ENCODE measurements around the gene RTL1.

Gene RTL1
- 0 reads per million in 3 donors for total RNA-seq

- Histone ChIP-seq H3K27ac (ENCODE audit: insufficient read depth, low read length, poor library complexity, severe bottlenecking) (no peak within 1 kb of the TSS), H3K36me3 (ENCODE audit: control insufficient read depth, insufficient read depth, low read length) (no peaks in the 10 kb centered on the region), H3K4me1 (ENCODE audit: control insufficient read depth, insufficient read depth, low read length, poor library complexity, severe bottlenecking) (no peaks in the 10 kb centered on the region), H3K4me3 (ENCODE audit: insufficient read depth, low read depth, low read length, poor library complexity, severe bottlenecking) (no peak within 1 kb of the TSS), H3K9me3 (ENCODE audit: control insufficient read depth, low read length) (no peaks in the 10 kb centered on the region), H3K27me3 (replicated peaks; ENCODE audit: control insufficient read depth, insufficient read depth, low read length, poor library complexity, severe bottlenecking) (peaks cover 5% of the 10 kb centered on the region)
- no peak for DNase-seq
Measured at GRCh38 chr14:100903672-100904185, at the start of gene RTL1. Gene RTL1, minus strand, starts transcription at chr14:100903722. Its CDS starts 18,934 bp downstream, at chr14:100884788.

GRCh38 chr14:100950024-100950423, 46.5 kb upstream of the RTL1 start:
- Histone ChIP-seq H3K27ac (ENCODE audit: insufficient read depth, low read length, poor library complexity, severe bottlenecking) (no peak overlapping the region), H3K27me3 (replicated peaks; ENCODE audit: control insufficient read depth, insufficient read depth, low read length, poor library complexity, severe bottlenecking) (no peaks in the 10 kb centered on the region), H3K4me1 (ENCODE audit: control insufficient read depth, insufficient read depth, low read length, poor library complexity, severe bottlenecking) (no peaks in the 10 kb centered on the region), H3K4me3 (ENCODE audit: insufficient read depth, low read depth, low read length, poor library complexity, severe bottlenecking) (no peak overlapping the region), H3K9me3 (ENCODE audit: control insufficient read depth, low read length) (no peaks in the 10 kb centered on the region), H3K36me3 (ENCODE audit: control insufficient read depth, insufficient read depth, low read length) (no peaks in the 10 kb centered on the region)
- no peak for DNase-seq

GRCh38 chr14:100944052-100944451, 40.5 kb upstream of the RTL1 start:
- H3K36me3 ChIP-seq (ENCODE audit: control insufficient read depth, insufficient read depth, low read length), result no peaks in the 10 kb centered on the region
- H3K9me3 ChIP-seq (ENCODE audit: control insufficient read depth, low read length), result no peaks in the 10 kb centered on the region
- H3K4me1 ChIP-seq (ENCODE audit: control insufficient read depth, insufficient read depth, low read length, poor library complexity, severe bottlenecking), result no peaks in the 10 kb centered on the region
- no peak for DNase-seq
- no peaks in the 10 kb centered on the region for H3K27me3 ChIP-seq (replicated peaks; ENCODE audit: control insufficient read depth, insufficient read depth, low read length, poor library complexity, severe bottlenecking)
- H3K4me3 ChIP-seq (ENCODE audit: insufficient read depth, low read depth, low read length, poor library complexity, severe bottlenecking), result no peak overlapping the region
- no peak overlapping the region for H3K27ac ChIP-seq (ENCODE audit: insufficient read depth, low read length, poor library complexity, severe bottlenecking)

GRCh38 chr14:100930270-100930669, 26.7 kb upstream of the RTL1 start:
- no peak for DNase-seq
- H3K4me1 ChIP-seq (ENCODE audit: control insufficient read depth, insufficient read depth, low read length, poor library complexity, severe bottlenecking), result no peaks in the 10 kb centered on the region
- no peaks in the 10 kb centered on the region for H3K9me3 ChIP-seq (ENCODE audit: control insufficient read depth, low read length)
- H3K36me3 ChIP-seq (ENCODE audit: control insufficient read depth, insufficient read depth, low read length), result no peaks in the 10 kb centered on the region
- no peak overlapping the region for H3K27ac ChIP-seq (ENCODE audit: insufficient read depth, low read length, poor library complexity, severe bottlenecking)
- H3K27me3 ChIP-seq (replicated peaks; ENCODE audit: control insufficient read depth, insufficient read depth, low read length, poor library complexity, severe bottlenecking), result no peaks in the 10 kb centered on the region
- no peak overlapping the region for H3K4me3 ChIP-seq (ENCODE audit: insufficient read depth, low read depth, low read length, poor library complexity, severe bottlenecking)

- DNase-seq, result no peak
- H3K27ac ChIP-seq (ENCODE audit: insufficient read depth, low read length, poor library complexity, severe bottlenecking), result no peak overlapping the region
- no peaks in the 10 kb centered on the region for H3K4me1 ChIP-seq (ENCODE audit: control insufficient read depth, insufficient read depth, low read length, poor library complexity, severe bottlenecking)
Measured at GRCh38 chr14:100915560-100915959, 12.0 kb upstream of the RTL1 start.

GRCh38 chr14:100914597-100915021, 11.1 kb upstream of the RTL1 start:
- no peak for DNase-seq
- Histone ChIP-seq H3K27ac (ENCODE audit: insufficient read depth, low read length, poor library complexity, severe bottlenecking) (no peak overlapping the region), H3K4me3 (ENCODE audit: insufficient read depth, low read depth, low read length, poor library complexity, severe bottlenecking) (no peak overlapping the region), H3K4me1 (ENCODE audit: control insufficient read depth, insufficient read depth, low read length, poor library complexity, severe bottlenecking) (no peaks in the 10 kb centered on the region), H3K27me3 (replicated peaks; ENCODE audit: control insufficient read depth, insufficient read depth, low read length, poor library complexity, severe bottlenecking) (no peaks in the 10 kb centered on the region), H3K36me3 (ENCODE audit: control insufficient read depth, insufficient read depth, low read length) (no peaks in the 10 kb centered on the region), H3K9me3 (ENCODE audit: control insufficient read depth, low read length) (no peaks in the 10 kb centered on the region)

More at GRCh38 chr14:100915560-100915959, 12.0 kb upstream of the RTL1 start:
- Histone ChIP-seq H3K27me3 (replicated peaks; ENCODE audit: control insufficient read depth, insufficient read depth, low read length, poor library complexity, severe bottlenecking) (no peaks in the 10 kb centered on the region), H3K4me3 (ENCODE audit: insufficient read depth, low read depth, low read length, poor library complexity, severe bottlenecking) (no peak overlapping the region), H3K36me3 (ENCODE audit: control insufficient read depth, insufficient read depth, low read length) (no peaks in the 10 kb centered on the region), H3K9me3 (ENCODE audit: control insufficient read depth, low read length) (no peaks in the 10 kb centered on the region)

- DNase-seq, result no peak
- H3K9me3 ChIP-seq (ENCODE audit: control insufficient read depth, low read length), result no peaks in the 10 kb centered on the region
- no peaks in the 10 kb centered on the region for H3K4me1 ChIP-seq (ENCODE audit: control insufficient read depth, insufficient read depth, low read length, poor library complexity, severe bottlenecking)
- H3K27ac ChIP-seq (ENCODE audit: insufficient read depth, low read length, poor library complexity, severe bottlenecking), result no peak overlapping the region
- H3K36me3 ChIP-seq (ENCODE audit: control insufficient read depth, insufficient read depth, low read length), result no peaks in the 10 kb centered on the region
- no peaks in the 10 kb centered on the region for H3K27me3 ChIP-seq (replicated peaks; ENCODE audit: control insufficient read depth, insufficient read depth, low read length, poor library complexity, severe bottlenecking)
- no peak overlapping the region for H3K4me3 ChIP-seq (ENCODE audit: insufficient read depth, low read depth, low read length, poor library complexity, severe bottlenecking)
Measured at GRCh38 chr14:100911665-100912316, 8.3 kb upstream of the RTL1 start.

- Histone ChIP-seq H3K4me1 (ENCODE audit: control insufficient read depth, insufficient read depth, low read length, poor library complexity, severe bottlenecking) (no peaks in the 10 kb centered on the region), H3K27ac (ENCODE audit: insufficient read depth, low read length, poor library complexity, severe bottlenecking) (no peak overlapping the region), H3K4me3 (ENCODE audit: insufficient read depth, low read depth, low read length, poor library complexity, severe bottlenecking) (no peak overlapping the region), H3K36me3 (ENCODE audit: control insufficient read depth, insufficient read depth, low read length) (no peaks in the 10 kb centered on the region), H3K27me3 (replicated peaks; ENCODE audit: control insufficient read depth, insufficient read depth, low read length, poor library complexity, severe bottlenecking) (no peaks in the 10 kb centered on the region), H3K9me3 (ENCODE audit: control insufficient read depth, low read length) (no peaks in the 10 kb centered on the region)
- no peak for DNase-seq
Measured at GRCh38 chr14:100910888-100911664, 7.6 kb upstream of the RTL1 start.

- Histone ChIP-seq H3K27ac (ENCODE audit: insufficient read depth, low read length, poor library complexity, severe bottlenecking) (no peak overlapping the region), H3K27me3 (replicated peaks; ENCODE audit: control insufficient read depth, insufficient read depth, low read length, poor library complexity, severe bottlenecking) (no peaks in the 10 kb centered on the region), H3K4me1 (ENCODE audit: control insufficient read depth, insufficient read depth, low read length, poor library complexity, severe bottlenecking) (no peaks in the 10 kb centered on the region), H3K9me3 (ENCODE audit: control insufficient read depth, low read length) (no peaks in the 10 kb centered on the region), H3K4me3 (ENCODE audit: insufficient read depth, low read depth, low read length, poor library complexity, severe bottlenecking) (no peak overlapping the region), H3K36me3 (ENCODE audit: control insufficient read depth, insufficient read depth, low read length) (no peaks in the 10 kb centered on the region)
- DNase-seq, result no peak
Measured at GRCh38 chr14:100909439-100909838, 5.9 kb upstream of the RTL1 start.

GRCh38 chr14:100907240-100907639, 3.7 kb upstream of the RTL1 start:
- no peak for DNase-seq
- H3K4me1 ChIP-seq (ENCODE audit: control insufficient read depth, insufficient read depth, low read length, poor library complexity, severe bottlenecking), result no peaks in the 10 kb centered on the region
- H3K27me3 ChIP-seq (replicated peaks; ENCODE audit: control insufficient read depth, insufficient read depth, low read length, poor library complexity, severe bottlenecking), result no peaks in the 10 kb centered on the region
- H3K36me3 ChIP-seq (ENCODE audit: control insufficient read depth, insufficient read depth, low read length), result no peaks in the 10 kb centered on the region
- no peak overlapping the region for H3K4me3 ChIP-seq (ENCODE audit: insufficient read depth, low read depth, low read length, poor library complexity, severe bottlenecking)
- H3K27ac ChIP-seq (ENCODE audit: insufficient read depth, low read length, poor library complexity, severe bottlenecking), result no peak overlapping the region
- H3K9me3 ChIP-seq (ENCODE audit: control insufficient read depth, low read length), result no peaks in the 10 kb centered on the region

Measured in effector memory CD4-positive, alpha-beta T cell (primary cell).